Thoracic aorta (tissue), 2 donors: Measurements from ENCODE around the gene LCN9. TPM values are rescaled to one million over a fixed set of nuclear protein-coding genes. Genes with fewer than 3 reads are reported as not detected.

ENCODE experiments used
- ATAC-seq: fragments of 150-250 bp; one replicate; pipeline ENCODE4 v1.8.0; 2017; ENCODE audit warnings: low read depth; ENCODE audit not compliant: insufficient number of reproducible peaks, low FRiP score
- DNase-seq: peaks from one replicate; pipeline ENCODE4 v3.0.0-alpha.2; 2020; ENCODE audit warnings: low spot score
- H3K27ac ChIP-seq, 2 donors: fragments of 200-600 bp; sonication (generic); 1 replicate in 1 of 2; 2 replicates in 1 of 2; pipeline ENCODE4 v1.5.1; 2016; ENCODE audit warnings: mild to moderate bottlenecking in 2 of 2, moderate library complexity in 2 of 2
- H3K27me3 ChIP-seq: fragments of 200-600 bp; sonication (generic); replicated peaks from 2 replicates; pipeline ENCODE4 v1.6.0; 2016; ENCODE audit warnings: mild to moderate bottlenecking; ENCODE audit not compliant: insufficient read depth
- H3K36me3 ChIP-seq: fragments of 200-600 bp; sonication (generic); one replicate; pipeline ENCODE4 v1.5.1; 2016
- H3K4me1 ChIP-seq, 2 donors: fragments of 200-600 bp; sonication (generic); 1 replicate in 1 of 2; 2 replicates in 1 of 2; pipeline versions ENCODE4 v1.5.1 to v1.6.0; 2016; ENCODE audit warnings: low read depth in 2 of 2, mild to moderate bottlenecking in 1 of 2; ENCODE audit not compliant: control insufficient read depth in 1 of 2
- H3K4me3 ChIP-seq: fragments of 200-600 bp; sonication (generic); 2 replicates; pipeline ENCODE4 v1.5.1; 2016; ENCODE audit warnings: mild to moderate bottlenecking
- H3K9me3 ChIP-seq: fragments of 200-600 bp; sonication (generic); 2 replicates; pipeline ENCODE4 v1.5.1; 2016
- CTCF ChIP-seq: fragments of 200-600 bp; sonication (generic); IDR thresholded peaks from one replicate; pipeline ENCODE4 v1.5.1; 2019; ENCODE audit warnings: antibody characterized with exemption
- total RNA-seq, 2 donors: library from RNA; depleted of rRNA; stranded (reverse); fragments of >200 nt; gene quantifications; one replicate each; pipeline versions ENCODE4 v1.1.0 to v1.2.3, GENCODE V29; 2016

The LCN9 gene
- total RNA-seq, 2 donors from 2014 or later = not detected

GRCh38 chr9:135714242-135715055 lies 51.3 kb downstream of the LCN9 start:
- H3K4me1 ChIP-seq = no peaks in the 10 kb centered on the region
- H3K9me3 ChIP-seq = no peaks in the 10 kb centered on the region
- ATAC-seq (no peak), DNase-seq (no peak)
- H3K27ac ChIP-seq = no peak overlapping the region
- H3K27me3 ChIP-seq = no peaks in the 10 kb centered on the region
- no peaks in the 10 kb centered on the region for H3K36me3 ChIP-seq
- no peak overlapping the region for H3K4me3 ChIP-seq
- TF ChIP-seq CTCF = no peak

GRCh38 chr9:135715056-135715595 lies 52.0 kb downstream of the LCN9 start:
- Histone ChIP-seq H3K4me3 (no peak overlapping the region), H3K27me3 (no peaks in the 10 kb centered on the region), H3K36me3 (no peaks in the 10 kb centered on the region), H3K27ac (no peak overlapping the region), H3K4me1 (no peaks in the 10 kb centered on the region), H3K9me3 (no peaks in the 10 kb centered on the region)
- DNase-seq = no peak
- no peak for ATAC-seq
- no peak for TF ChIP-seq CTCF

GRCh38 chr9:135716045-135716444 lies 52.9 kb downstream of the LCN9 start:
- no peaks in the 10 kb centered on the region for H3K4me1 ChIP-seq
- H3K4me3 ChIP-seq = no peak overlapping the region
- no peak overlapping the region for H3K27ac ChIP-seq
- no peaks in the 10 kb centered on the region for H3K36me3 ChIP-seq
- no peak for ATAC-seq
- H3K9me3 ChIP-seq = no peaks in the 10 kb centered on the region
- H3K27me3 ChIP-seq = no peaks in the 10 kb centered on the region
- no peak for DNase-seq
- TF ChIP-seq CTCF = no peak

Other genes with a start within 250 kb of the LCN9 start
- 10 to 100 TPM; 11.9 to 17.6 TPM for gene PPP1R26, start 183.5 kb upstream of the LCN9 start, total RNA-seq
- 10 to 100 TPM; 31.5 to 32.2 TPM for gene MRPS2, start 162.6 kb upstream of the LCN9 start, total RNA-seq
- not detected for gene LCN1, start 141.9 kb upstream of the LCN9 start, total RNA-seq
- gene OBP2A, start 117.2 kb upstream of the LCN9 start, total RNA-seq = not detected
- gene PAEP, start 101.6 kb upstream of the LCN9 start, total RNA-seq = not detected
- not detected for gene GLT6D1, start 23.8 kb upstream of the LCN9 start, total RNA-seq
- not detected for gene SOHLH1, start 36.2 kb downstream of the LCN9 start, total RNA-seq
- under 1 TPM; 0.28 to 0.54 TPM for gene KCNT1, start 38.9 kb downstream of the LCN9 start, total RNA-seq
- 10 to 100 TPM; 19.1 to 20.2 TPM for gene CAMSAP1, start 244.2 kb downstream of the LCN9 start, total RNA-seq